Central memory CD8-positive, alpha-beta T cell (primary cell): ENCODE data around the gene PTCH2.
A peak's percentile ranks its signal among the peaks of the same experiment; 100 is the strongest.

ENCODE experiments used
- ATAC-seq: fragments of 150-1000 bp; cut with Tn5 transposase; replicated peaks from 2 replicates; pipeline ENCODE4 v1.10.0; 2022; ENCODE audit warnings: mild to moderate bottlenecking, moderate FRiP score, moderate number of reproducible peaks; ENCODE audit not compliant: poor library complexity, severe bottlenecking; ENCODE audit errors: extremely low read depth
- DNase-seq, 2 donors: peaks; one replicate each; pipeline ENCODE4 v3.0.0; 2021; ENCODE audit warnings: low spot score in 2 of 2
- H3K27ac Mint-ChIP-seq: one replicate; pipeline ENCODE4 v1.8.0; 2022; ENCODE audit warnings: low read depth, mild to moderate bottlenecking, moderate library complexity, mixed read lengths
- H3K27me3 Mint-ChIP-seq: one replicate; pipeline ENCODE4 v1.8.0; 2022; ENCODE audit warnings: mixed read lengths
- H3K36me3 Mint-ChIP-seq: one replicate; pipeline ENCODE4 v1.8.0; 2022; ENCODE audit warnings: mild to moderate bottlenecking, moderate library complexity, mixed read lengths; ENCODE audit not compliant: insufficient read depth
- H3K4me1 Mint-ChIP-seq: one replicate; pipeline ENCODE4 v1.8.0; 2022; ENCODE audit warnings: mixed read lengths
- H3K4me3 Mint-ChIP-seq: one replicate; pipeline ENCODE4 v1.8.0; 2022; ENCODE audit warnings: mild to moderate bottlenecking, moderate library complexity, mixed read lengths
- H3K9me3 Mint-ChIP-seq: one replicate; pipeline ENCODE4 v1.8.0; 2022; ENCODE audit warnings: mixed read lengths

Gene PTCH2

GRCh38 chr1:44785501-44786137, 57.4 kb downstream of the PTCH2 start:
- Mint-ChIP-seq H3K27me3 (no peaks in the 10 kb centered on the region), H3K36me3 (peaks cover 16% of the 10 kb centered on the region), H3K4me1 (peaks cover 27% of the 10 kb centered on the region), H3K4me3 (peak overlapping the region; percentile 71), H3K27ac (peak overlapping the region; percentile 87), H3K9me3 (no peaks in the 10 kb centered on the region)
- ATAC-seq, result no peak
- DNase-seq, result no peak

- no peak for DNase-seq
- peak overlapping the region; percentile 87 for H3K27ac Mint-ChIP-seq
- H3K27me3 Mint-ChIP-seq, result no peaks in the 10 kb centered on the region
- no peak for ATAC-seq
- H3K9me3 Mint-ChIP-seq, result no peaks in the 10 kb centered on the region
- H3K4me1 Mint-ChIP-seq, result peaks cover 27% of the 10 kb centered on the region
- H3K36me3 Mint-ChIP-seq, result peaks cover 20% of the 10 kb centered on the region
- H3K4me3 Mint-ChIP-seq, result peak overlapping the region; percentile 71
Measured at GRCh38 chr1:44785029-44785380, 58.0 kb downstream of the PTCH2 start.

DNA sequence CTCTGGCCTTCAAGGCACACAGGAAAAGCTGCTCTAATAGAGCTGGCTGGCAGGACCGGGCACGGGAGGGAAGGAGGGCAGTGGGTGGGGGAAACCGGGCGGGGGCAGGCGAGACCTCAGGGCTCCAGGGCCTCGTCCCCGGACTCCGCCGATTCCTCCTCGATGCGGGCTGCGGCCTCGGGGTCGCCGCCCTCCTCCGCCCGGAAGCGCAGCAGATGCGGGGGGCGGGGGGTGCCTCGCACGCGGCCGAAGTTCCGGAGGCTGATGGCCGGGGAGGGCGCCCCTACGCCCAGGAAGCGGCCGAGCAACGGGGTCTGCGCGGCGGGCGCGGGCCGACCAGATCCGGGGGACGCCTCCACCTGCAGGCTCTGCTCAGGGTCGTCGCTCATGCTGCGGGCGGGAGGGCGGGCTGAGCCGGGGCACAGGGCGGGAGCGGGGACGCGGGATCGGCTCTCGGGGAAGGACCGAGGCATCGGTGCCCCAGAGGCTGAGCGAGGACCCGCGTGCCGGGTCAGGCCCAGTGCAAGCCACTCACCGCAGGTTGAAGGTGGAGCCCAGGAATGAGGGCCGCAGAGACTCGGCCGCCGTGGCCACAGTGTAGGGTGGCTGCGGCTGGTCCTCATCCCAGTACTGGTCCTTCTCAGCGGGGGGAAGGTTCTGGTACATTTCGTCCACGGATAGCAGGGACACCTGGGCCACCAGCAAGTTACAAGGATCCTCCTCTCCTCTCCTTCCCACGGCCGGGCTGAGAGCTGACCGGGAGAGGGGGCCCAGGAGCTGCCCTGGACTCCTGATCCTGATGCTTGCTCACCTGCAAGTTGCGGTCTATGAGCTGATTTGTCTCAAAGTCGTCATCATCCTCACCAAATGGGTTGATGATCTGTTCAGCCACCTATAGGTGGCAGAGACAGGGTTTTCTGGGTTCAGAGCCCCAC, 58.7 kb downstream of the PTCH2 start:
- peak overlapping the region; percentile 71 for H3K4me3 Mint-ChIP-seq
- H3K9me3 Mint-ChIP-seq, result no peaks in the 10 kb centered on the region
- peaks cover 24% of the 10 kb centered on the region for H3K36me3 Mint-ChIP-seq
- no peaks in the 10 kb centered on the region for H3K27me3 Mint-ChIP-seq
- peak overlapping the region; percentile 87 for H3K27ac Mint-ChIP-seq
- DNase-seq (no peak), ATAC-seq (peak; percentile 25)
- H3K4me1 Mint-ChIP-seq, result peaks cover 27% of the 10 kb centered on the region

GRCh38 chr1:44783697-44784093, 59.4 kb downstream of the PTCH2 start:
- peaks cover 27% of the 10 kb centered on the region for H3K4me1 Mint-ChIP-seq
- peaks cover 31% of the 10 kb centered on the region for H3K36me3 Mint-ChIP-seq
- H3K9me3 Mint-ChIP-seq, result no peaks in the 10 kb centered on the region
- H3K27ac Mint-ChIP-seq, result peak overlapping the region; percentile 53
- no peaks in the 10 kb centered on the region for H3K27me3 Mint-ChIP-seq
- peak overlapping the region; percentile 59 for H3K4me3 Mint-ChIP-seq
- ATAC-seq, result no peak
- no peak for DNase-seq

DNA sequence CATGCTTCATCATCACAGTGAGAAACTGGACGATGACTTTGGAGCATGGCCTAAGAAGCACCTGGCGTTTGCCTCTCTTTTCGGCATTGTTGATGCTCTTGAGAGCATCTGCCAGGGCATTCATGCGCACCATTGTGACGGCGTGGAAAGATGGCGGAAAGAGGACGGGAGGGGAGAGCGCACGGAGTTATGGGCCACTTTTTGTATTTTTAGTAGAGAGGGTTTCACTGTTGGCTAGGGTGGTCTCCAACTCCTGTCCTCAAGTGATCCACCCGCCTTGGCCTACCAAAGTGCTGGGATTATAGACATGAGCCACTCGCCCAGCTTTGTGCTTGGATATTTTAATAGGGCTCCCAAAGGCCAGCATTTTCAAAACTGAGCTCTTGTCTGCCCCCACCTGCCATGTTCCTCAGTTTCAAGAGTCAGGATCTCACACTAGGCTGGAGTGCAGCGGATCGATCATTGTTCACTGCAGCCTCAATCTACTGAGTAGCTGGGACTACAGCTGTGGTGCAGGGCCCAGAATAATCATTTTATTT, 62.4 kb downstream of the PTCH2 start:
- Mint-ChIP-seq H3K9me3 (no peaks in the 10 kb centered on the region), H3K27ac (no peak overlapping the region), H3K4me1 (peaks cover 38% of the 10 kb centered on the region), H3K27me3 (no peaks in the 10 kb centered on the region), H3K4me3 (no peak overlapping the region), H3K36me3 (peaks cover 57% of the 10 kb centered on the region)
- no peak for ATAC-seq
- no peak for DNase-seq

DNA sequence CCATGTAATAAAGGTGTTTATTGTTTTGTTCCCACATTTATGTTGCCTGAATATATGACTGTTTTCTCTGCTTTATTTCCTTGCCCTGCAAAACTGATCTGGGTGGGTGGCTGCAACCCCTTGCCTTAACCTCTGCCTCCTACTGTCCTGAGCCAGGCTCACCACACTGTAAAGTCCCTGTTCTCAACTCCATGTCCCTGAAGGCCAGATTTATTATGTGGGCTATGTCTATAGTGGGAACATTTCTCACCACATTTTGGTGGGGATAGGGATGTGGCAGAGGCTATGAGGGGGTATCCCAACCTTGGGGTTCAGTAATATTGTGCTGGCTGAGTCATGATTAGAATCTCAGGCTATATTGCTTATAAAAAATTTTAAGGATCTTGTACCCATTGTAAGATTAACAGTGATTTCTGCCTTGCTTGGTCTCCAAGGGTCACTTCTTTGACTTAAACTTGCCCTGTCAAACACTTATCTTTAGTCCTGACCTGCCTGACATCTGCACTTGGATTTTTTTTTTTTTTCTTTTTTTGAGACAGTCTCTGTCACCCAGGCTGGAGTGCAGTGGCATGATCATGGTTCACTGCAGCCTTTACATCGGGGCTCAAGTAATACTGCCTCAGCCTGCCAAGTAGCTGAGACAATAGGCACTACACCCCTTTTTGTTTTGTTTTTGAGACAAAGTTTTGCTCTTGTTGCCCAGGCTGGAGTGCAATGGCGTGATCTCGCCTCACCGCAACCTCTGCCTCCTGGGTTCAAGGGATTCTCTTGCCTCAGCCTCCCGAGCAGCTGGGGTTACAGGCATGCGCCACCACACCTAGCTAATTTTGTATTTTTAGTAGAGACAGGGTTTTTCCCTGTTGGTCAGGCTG, 64.1 kb downstream of the PTCH2 start:
- Mint-ChIP-seq H3K4me3 (peak overlapping the region; percentile 2), H3K9me3 (no peaks in the 10 kb centered on the region), H3K27ac (no peak overlapping the region), H3K27me3 (no peaks in the 10 kb centered on the region), H3K36me3 (peaks cover 64% of the 10 kb centered on the region), H3K4me1 (peaks cover 36% of the 10 kb centered on the region)
- DNase-seq (no peak), ATAC-seq (no peak)

- Mint-ChIP-seq H3K4me1 (peaks cover 34% of the 10 kb centered on the region), H3K9me3 (no peaks in the 10 kb centered on the region), H3K36me3 (peaks cover 64% of the 10 kb centered on the region), H3K4me3 (peak overlapping the region; percentile 91), H3K27me3 (no peaks in the 10 kb centered on the region), H3K27ac (peak overlapping the region; percentile 92)
- ATAC-seq (no peak), DNase-seq (no peak)
Measured at GRCh38 chr1:44777969-44778635, 65.0 kb downstream of the PTCH2 start.

DNA sequence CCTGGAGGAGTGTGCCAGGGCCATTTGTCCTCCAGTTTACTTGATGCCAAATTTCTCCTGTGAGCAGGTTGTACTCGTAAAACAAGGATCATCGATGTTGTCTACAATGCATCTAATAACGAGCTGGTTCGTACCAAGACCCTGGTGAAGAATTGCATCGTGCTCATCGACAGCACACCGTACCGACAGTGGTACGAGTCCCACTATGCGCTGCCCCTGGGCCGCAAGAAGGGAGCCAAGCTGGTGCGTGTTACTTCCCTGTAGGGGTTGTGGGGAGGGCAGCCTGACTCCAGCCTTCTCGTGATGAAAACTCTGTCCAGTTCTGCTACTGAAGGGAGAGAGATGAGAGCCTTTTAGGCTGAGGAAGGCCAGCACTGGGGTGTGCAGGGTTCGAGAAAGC, 65.5 kb downstream of the PTCH2 start:
- no peaks in the 10 kb centered on the region for H3K9me3 Mint-ChIP-seq
- peak overlapping the region; percentile 92 for H3K27ac Mint-ChIP-seq
- DNase-seq (no peak), ATAC-seq (no peak)
- H3K36me3 Mint-ChIP-seq, result peaks cover 64% of the 10 kb centered on the region
- H3K4me3 Mint-ChIP-seq, result peak overlapping the region; percentile 91
- H3K27me3 Mint-ChIP-seq, result no peaks in the 10 kb centered on the region
- peaks cover 34% of the 10 kb centered on the region for H3K4me1 Mint-ChIP-seq

GRCh38 chr1:44776730-44777068, 66.4 kb downstream of the PTCH2 start:
- ATAC-seq (no peak), DNase-seq (no peak)
- peaks cover 34% of the 10 kb centered on the region for H3K4me1 Mint-ChIP-seq
- H3K9me3 Mint-ChIP-seq, result no peaks in the 10 kb centered on the region
- H3K27ac Mint-ChIP-seq, result peak overlapping the region; percentile 92
- H3K4me3 Mint-ChIP-seq, result peak overlapping the region; percentile 91
- H3K36me3 Mint-ChIP-seq, result peaks cover 63% of the 10 kb centered on the region
- no peaks in the 10 kb centered on the region for H3K27me3 Mint-ChIP-seq

DNA sequence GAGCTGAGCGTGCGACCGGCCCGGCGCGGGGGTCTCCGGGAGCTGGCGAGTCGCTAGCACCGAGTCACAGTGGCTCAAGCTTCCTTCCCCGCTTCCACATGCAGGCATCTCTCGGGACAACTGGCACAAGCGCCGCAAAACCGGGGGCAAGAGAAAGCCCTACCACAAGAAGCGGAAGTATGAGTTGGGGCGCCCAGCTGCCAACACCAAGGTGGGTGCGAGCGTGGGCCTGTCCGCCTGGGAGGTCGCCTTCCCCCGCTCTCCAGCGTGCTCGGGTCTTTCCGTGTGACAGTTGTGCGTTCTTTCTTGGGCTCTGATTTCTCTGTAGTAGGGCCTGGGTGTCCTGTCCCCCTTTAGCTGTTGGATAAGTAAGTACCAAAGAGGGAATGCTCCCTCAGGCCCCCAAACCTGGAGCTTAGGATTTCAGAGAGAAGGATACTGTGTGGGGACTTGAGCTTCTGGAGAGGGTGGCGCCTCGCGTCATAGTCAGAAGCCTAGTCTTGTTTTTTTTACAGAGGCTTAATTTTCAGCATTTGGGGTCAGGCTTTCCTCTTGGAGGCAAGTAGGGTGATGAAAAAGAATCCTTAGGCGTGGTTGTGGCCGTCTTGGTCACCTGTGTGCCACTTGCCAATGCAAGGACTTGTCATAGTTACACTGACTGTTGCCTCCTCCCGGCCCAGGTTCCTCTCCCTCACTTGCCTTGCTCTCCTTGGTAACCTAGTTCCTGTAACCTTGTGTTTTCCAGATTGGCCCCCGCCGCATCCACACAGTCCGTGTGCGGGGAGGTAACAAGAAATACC, 66.9 kb downstream of the PTCH2 start:
- no peaks in the 10 kb centered on the region for H3K9me3 Mint-ChIP-seq
- peak overlapping the region; percentile 91 for H3K4me3 Mint-ChIP-seq
- peaks cover 59% of the 10 kb centered on the region for H3K36me3 Mint-ChIP-seq
- H3K27me3 Mint-ChIP-seq, result no peaks in the 10 kb centered on the region
- H3K4me1 Mint-ChIP-seq, result peaks cover 34% of the 10 kb centered on the region
- ATAC-seq (peak; percentile 56), DNase-seq (peak in 1 of 2 donors; percentile 53)
- peak overlapping the region; percentile 92 for H3K27ac Mint-ChIP-seq

DNA sequence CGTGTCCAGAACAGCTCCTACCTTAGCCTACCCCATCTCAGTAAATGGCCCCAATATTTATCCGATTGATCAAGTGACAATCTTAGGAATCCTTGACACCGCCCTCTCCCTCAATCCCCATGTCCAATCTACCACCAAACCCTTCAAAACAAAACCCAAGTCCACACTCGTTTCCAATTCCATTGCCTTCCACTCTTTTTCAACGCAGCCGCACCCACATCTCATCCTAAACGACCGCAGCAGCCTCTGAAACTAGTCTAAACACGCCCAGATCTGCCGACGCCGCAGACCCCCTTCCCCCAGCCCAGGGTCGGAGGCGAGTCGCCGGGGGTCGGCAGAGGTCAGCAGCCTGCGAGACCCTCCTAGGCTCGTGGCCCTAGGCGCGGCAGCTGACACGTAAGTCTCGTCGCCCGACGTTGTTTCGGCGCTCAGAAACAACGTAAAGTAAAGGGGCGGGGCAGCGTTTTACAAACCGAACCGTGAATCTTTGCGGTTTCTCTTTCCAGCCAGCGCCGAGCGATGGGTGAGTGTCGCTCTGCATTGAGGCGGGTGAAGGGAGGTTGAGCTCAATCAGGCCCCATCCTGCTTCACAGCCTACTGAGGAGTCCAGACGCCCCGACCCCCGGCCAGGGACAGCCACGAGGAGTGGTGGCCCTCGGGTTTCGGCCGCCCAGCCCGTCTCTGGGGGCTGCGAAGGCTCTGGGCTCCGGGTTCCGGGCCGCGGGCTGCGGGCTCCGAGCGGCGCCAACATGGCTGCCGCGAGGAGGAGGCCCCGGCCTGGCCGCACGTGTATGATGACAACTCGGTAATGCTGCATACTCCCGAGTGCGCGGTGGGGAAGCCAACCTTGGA, 67.7 kb downstream of the PTCH2 start, which contains the start of gene RPS8:
Gene RPS8 (plus strand): TSS at position 463 of the 852 bp plus-strand sequence. CDS start 57 bp downstream, at position 520.
- Mint-ChIP-seq H3K36me3 (peaks cover 51% of the 10 kb centered on the region), H3K27me3 (no peaks in the 10 kb centered on the region), H3K27ac (peak within 1 kb of the TSS; percentile 92), H3K9me3 (no peaks in the 10 kb centered on the region), H3K4me1 (peaks cover 34% of the 10 kb centered on the region), H3K4me3 (peak within 1 kb of the TSS; percentile 91)
- ATAC-seq, result peak; percentile 77
- DNase-seq, result peak; percentile 72 to 83
